ENCODE measurements around the gene MACIR. TPM values are rescaled to one million over a fixed set of nuclear protein-coding genes. Genes with fewer than 3 reads are reported as not detected.

The MACIR gene
- total RNA-seq, 1 donor from 2014 or later, result 0.53 TPM

DNA sequence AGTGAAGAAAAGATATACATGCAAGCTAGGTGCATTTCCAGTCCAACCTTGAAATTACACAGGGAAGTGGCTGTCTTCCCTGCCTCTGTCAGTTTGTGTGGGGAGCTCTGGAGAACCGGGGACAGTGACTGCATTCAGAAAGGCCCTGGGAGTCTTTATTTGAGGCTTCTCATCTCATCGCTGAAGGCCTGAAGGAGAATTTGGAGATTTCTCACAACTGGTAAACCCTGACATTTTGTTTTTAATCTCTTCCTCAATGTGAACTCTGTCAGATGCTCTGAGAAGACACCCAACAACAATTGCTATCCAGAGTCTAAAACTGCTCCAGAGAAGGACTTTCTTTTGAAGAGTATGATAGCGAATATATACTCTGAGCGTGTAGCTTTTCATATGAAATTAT, 33.0 kb downstream of the MACIR start:
- Histone ChIP-seq H3K27me3 (no peaks in the 10 kb centered on the region), H3K36me3 (no peaks in the 10 kb centered on the region), H3K27ac (no peak overlapping the region), H3K4me3 (no peak overlapping the region), H3K4me1 (no peaks in the 10 kb centered on the region), H3K9me3 (no peaks in the 10 kb centered on the region)
- no peak for DNase-seq (ENCODE audit: low spot score in 2 of 2)
- TF ChIP-seq, protein P1, sequence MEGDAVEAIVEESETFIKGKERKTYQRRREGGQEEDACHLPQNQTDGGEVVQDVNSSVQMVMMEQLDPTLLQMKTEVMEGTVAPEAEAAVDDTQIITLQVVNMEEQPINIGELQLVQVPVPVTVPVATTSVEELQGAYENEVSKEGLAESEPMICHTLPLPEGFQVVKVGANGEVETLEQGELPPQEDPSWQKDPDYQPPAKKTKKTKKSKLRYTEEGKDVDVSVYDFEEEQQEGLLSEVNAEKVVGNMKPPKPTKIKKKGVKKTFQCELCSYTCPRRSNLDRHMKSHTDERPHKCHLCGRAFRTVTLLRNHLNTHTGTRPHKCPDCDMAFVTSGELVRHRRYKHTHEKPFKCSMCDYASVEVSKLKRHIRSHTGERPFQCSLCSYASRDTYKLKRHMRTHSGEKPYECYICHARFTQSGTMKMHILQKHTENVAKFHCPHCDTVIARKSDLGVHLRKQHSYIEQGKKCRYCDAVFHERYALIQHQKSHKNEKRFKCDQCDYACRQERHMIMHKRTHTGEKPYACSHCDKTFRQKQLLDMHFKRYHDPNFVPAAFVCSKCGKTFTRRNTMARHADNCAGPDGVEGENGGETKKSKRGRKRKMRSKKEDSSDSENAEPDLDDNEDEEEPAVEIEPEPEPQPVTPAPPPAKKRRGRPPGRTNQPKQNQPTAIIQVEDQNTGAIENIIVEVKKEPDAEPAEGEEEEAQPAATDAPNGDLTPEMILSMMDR (IDR thresholded peaks at IDR 0.05), result no peak
- intact Hi-C loops (cut with DNase I), result no loop called here

DNA sequence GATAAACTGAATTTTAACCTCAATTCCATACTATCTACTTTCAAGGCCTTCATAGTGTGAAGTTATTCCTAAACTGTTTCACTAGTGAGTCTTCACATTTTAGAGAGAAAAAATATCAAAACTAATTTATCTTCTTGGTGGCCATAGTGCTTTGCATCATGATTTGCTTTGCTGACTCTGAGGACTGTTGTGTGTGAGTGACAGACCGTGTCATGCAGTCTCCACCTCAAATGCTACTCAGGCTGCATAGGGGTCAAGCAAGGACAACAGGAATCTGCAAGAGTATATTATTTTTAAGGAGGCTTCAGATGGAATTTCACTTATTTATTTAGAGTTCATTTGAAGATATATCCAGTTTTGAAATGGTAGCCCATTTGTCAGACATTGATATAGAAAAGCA, 34.5 kb downstream of the MACIR start:
- H3K9me3 ChIP-seq, result no peaks in the 10 kb centered on the region
- no peak for DNase-seq (ENCODE audit: low spot score in 2 of 2)
- no peak overlapping the region for H3K27ac ChIP-seq
- no peaks in the 10 kb centered on the region for H3K27me3 ChIP-seq
- H3K4me3 ChIP-seq, result no peak overlapping the region
- no peaks in the 10 kb centered on the region for H3K4me1 ChIP-seq
- H3K36me3 ChIP-seq, result no peaks in the 10 kb centered on the region
- TF ChIP-seq, protein P1 (IDR thresholded peaks at IDR 0.05), result no peak
- intact Hi-C loops (cut with DNase I), result no loop called here

DNA sequence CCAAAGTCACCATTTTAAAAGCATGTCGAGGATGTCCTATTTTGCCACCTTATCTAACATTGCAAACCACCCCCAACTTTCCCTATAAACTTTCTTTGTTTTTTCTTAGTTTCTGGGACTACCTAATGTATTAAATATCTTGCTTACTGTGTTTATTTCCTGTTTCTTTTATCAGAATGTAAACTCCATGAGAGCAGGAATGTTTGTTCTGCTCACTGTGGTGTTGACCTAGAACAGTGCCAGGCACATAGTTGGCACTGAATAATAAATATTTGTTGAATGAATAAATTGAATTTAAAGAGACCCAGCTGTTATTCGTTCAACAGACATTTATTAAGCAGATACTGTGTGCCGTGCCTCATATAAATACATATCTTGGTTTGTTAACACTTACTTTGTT, 35.2 kb downstream of the MACIR start:
- Histone ChIP-seq H3K9me3 (no peaks in the 10 kb centered on the region), H3K36me3 (no peaks in the 10 kb centered on the region), H3K27me3 (no peaks in the 10 kb centered on the region), H3K27ac (no peak overlapping the region), H3K4me1 (no peaks in the 10 kb centered on the region), H3K4me3 (no peak overlapping the region)
- intact Hi-C loops (cut with DNase I), result no loop called here
- DNase-seq (ENCODE audit: low spot score in 2 of 2), result no peak
- TF ChIP-seq, protein P1 (IDR thresholded peaks at IDR 0.05), result no peak

DNA sequence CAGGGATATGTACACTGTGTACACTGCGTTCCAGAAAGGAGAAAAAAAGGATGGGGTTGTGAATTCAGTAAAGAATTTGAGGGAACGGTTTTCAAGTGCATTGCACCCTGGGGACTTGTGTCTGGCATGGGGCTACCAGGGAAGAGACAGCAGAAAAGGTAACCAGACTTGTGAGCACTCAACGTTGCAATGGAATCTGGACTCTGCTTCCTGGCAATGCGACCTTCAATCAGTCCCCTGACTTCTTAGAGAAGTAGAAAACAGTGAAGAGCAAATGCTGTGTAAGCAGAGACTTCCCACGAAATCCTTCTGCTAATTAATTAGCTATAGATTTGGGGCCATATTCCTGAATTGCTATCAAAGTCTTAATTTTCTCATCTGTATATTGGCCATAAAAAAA, 36.3 kb downstream of the MACIR start:
- intact Hi-C loops (cut with DNase I), result no loop called here
- no peaks in the 10 kb centered on the region for H3K27me3 ChIP-seq
- no peak overlapping the region for H3K27ac ChIP-seq
- no peak for DNase-seq (ENCODE audit: low spot score in 2 of 2)
- TF ChIP-seq, protein P1 (IDR thresholded peaks at IDR 0.05), result no peak
- no peaks in the 10 kb centered on the region for H3K9me3 ChIP-seq
- no peaks in the 10 kb centered on the region for H3K4me1 ChIP-seq
- H3K36me3 ChIP-seq, result no peaks in the 10 kb centered on the region
- no peak overlapping the region for H3K4me3 ChIP-seq

DNA sequence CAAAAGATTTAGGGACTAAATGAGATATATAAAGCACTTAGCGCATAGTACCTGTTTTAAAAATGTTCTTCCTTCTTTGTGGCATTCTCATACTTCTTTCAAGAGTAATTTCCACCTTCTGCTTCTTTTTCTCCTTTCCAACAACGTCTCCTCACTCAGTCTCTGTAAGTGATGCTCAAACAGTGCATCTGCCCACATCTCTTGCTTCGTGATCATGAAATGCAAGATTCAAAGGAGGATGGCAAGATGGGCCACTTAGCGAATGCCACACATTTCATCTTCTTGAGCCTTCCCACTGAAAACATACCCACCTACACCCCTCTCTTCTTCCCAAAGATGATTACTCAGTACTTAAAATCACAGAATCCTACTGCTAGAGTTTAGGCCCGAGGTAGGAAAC, 36.9 kb downstream of the MACIR start:
- TF ChIP-seq, protein P1 (IDR thresholded peaks at IDR 0.05), result no peak
- Histone ChIP-seq H3K4me1 (no peaks in the 10 kb centered on the region), H3K4me3 (no peak overlapping the region), H3K36me3 (no peaks in the 10 kb centered on the region), H3K27ac (no peak overlapping the region), H3K9me3 (no peaks in the 10 kb centered on the region), H3K27me3 (no peaks in the 10 kb centered on the region)
- intact Hi-C loops (cut with DNase I), result no loop called here
- DNase-seq (ENCODE audit: low spot score in 2 of 2), result no peak

DNA sequence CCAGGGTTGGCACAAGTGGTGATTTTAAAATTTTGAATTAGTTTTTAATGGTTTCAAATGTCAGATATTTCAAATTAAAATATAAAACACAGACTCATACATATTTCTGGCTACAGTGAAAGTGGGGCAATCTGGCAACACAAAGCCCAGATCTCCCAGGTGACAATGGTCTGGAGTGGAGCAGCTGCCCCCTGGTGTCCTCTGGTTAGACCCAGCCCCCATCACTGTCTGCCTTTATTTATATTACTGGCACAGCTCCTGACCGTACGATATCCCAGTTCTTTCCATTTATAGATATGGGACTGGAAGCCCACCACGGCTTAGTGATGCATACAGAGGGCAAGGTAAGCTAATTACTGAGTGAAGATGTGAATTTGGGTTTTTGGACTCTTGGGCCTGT, 37.3 kb downstream of the MACIR start:
- intact Hi-C loops (cut with DNase I), result no loop called here
- no peak overlapping the region for H3K27ac ChIP-seq
- H3K27me3 ChIP-seq, result no peaks in the 10 kb centered on the region
- DNase-seq (ENCODE audit: low spot score in 2 of 2), result no peak
- no peak overlapping the region for H3K4me3 ChIP-seq
- no peaks in the 10 kb centered on the region for H3K36me3 ChIP-seq
- no peaks in the 10 kb centered on the region for H3K9me3 ChIP-seq
- H3K4me1 ChIP-seq, result no peaks in the 10 kb centered on the region
- TF ChIP-seq, protein P1 (IDR thresholded peaks at IDR 0.05), result no peak

All from ascending aorta (tissue), 2 donors.